GM19023 (cell line): Measurements from ENCODE around the gene CTSO.
"Not testable (repeated sequence)": the region's sequence is repeated elsewhere in the genome, so short reads cannot be mapped to it uniquely, and the experiment has no call there.

Experiments
- ATAC-seq: cut with Tn5 transposase; IDR thresholded peaks from one replicate; pipeline ENCODE4 v1.9.1; 2021; ENCODE audit warnings: mild to moderate bottlenecking, moderate library complexity; ENCODE audit not compliant: unreplicated experiment

Gene CTSO

GRCh38 chr4:155908187-155909139 is 45.2 kb downstream of the CTSO start:
- peak; percentile 66 for ATAC-seq

- no peak for ATAC-seq
Measured at GRCh38 chr4:155907556-155907955, 46.1 kb downstream of the CTSO start.

GRCh38 chr4:155906554-155907247 is 47.0 kb downstream of the CTSO start:
- no peak for ATAC-seq

- ATAC-seq, result no peak
Measured at GRCh38 chr4:155904331-155904730, 49.3 kb downstream of the CTSO start.

GRCh38 chr4:155903453-155903852 is 50.2 kb downstream of the CTSO start, which contains the start of gene TDO2:
TSS of gene TDO2 (plus strand) at chr4:155903696. CDS start at chr4:155903759, 63 bp downstream.
- no peak for ATAC-seq

- ATAC-seq, result no peak
Measured at GRCh38 chr4:155901013-155901412, 52.7 kb downstream of the CTSO start.

- ATAC-seq, result no peak
Measured at GRCh38 chr4:155900381-155900780, 53.3 kb downstream of the CTSO start.

- ATAC-seq, result no peak
Measured at GRCh38 chr4:155899891-155900290, 53.8 kb downstream of the CTSO start.

- ATAC-seq, result not testable (repeated sequence)
Measured at GRCh38 chr4:155898371-155898770, 55.3 kb downstream of the CTSO start.

GRCh38 chr4:155891058-155891457 is 62.6 kb downstream of the CTSO start:
- no peak for ATAC-seq

GRCh38 chr4:155889946-155890345 is 63.7 kb downstream of the CTSO start:
- no peak for ATAC-seq

- ATAC-seq, result peak; percentile 95
Measured at GRCh38 chr4:155889031-155889793, 64.5 kb downstream of the CTSO start.

- ATAC-seq, result no peak
Measured at GRCh38 chr4:155887847-155888570, 65.7 kb downstream of the CTSO start.

GRCh38 chr4:155887045-155887444 is 66.6 kb downstream of the CTSO start:
- ATAC-seq, result no peak

GRCh38 chr4:155885666-155886065 is 68.0 kb downstream of the CTSO start:
- ATAC-seq, result no peak

- no peak for ATAC-seq
Measured at GRCh38 chr4:155883895-155884294, 69.8 kb downstream of the CTSO start.

- peak; percentile 46 for ATAC-seq
Measured at GRCh38 chr4:155881555-155881954, 72.1 kb downstream of the CTSO start.

GRCh38 chr4:155879767-155880166 is 73.9 kb downstream of the CTSO start:
- ATAC-seq, result no peak

- peak; percentile 47 for ATAC-seq
Measured at GRCh38 chr4:155878611-155879010, 75.1 kb downstream of the CTSO start.

- no peak for ATAC-seq
Measured at GRCh38 chr4:155877971-155878370, 75.7 kb downstream of the CTSO start.
